K562 (cell line): ENCODE measurements around the gene KLF13. TPM values are rescaled to one million over a fixed set of nuclear protein-coding genes. Genes with fewer than 3 reads are reported as not detected.

Source experiments
- ATAC-seq: fragments of 200-7000 bp; cut with Tn5 transposase; 3 replicates; pipeline ENCODE4 v1.9.1; 2020; ENCODE audit warnings: moderate library complexity
- BruUV-seq: library from RNA; stranded (reverse); fragments of 400-500 nt; replicated peaks from 2 replicates; lab custom pipeline; 2021; lab: Mats Ljungman, UMichigan
- CTCF ChIA-PET: fragments of 300-600 bp; formaldehyde crosslinking; extraction: SDS; loops from one replicate; lab custom pipeline; 2021; ENCODE audit warnings: low intra/inter-chr PET ratio; lab: Yijun Ruan, JAX
- POLR2A ChIA-PET: fragments of 300-600, 350-650 bp; sonication (Branson Sonifier 250); formaldehyde crosslinking; extraction: SDS; loops from one replicate; lab custom pipeline; 2021; ENCODE audit warnings: antibody characterized with exemption, inconsistent platforms; lab: Yijun Ruan, JAX
- DNase-seq, 4 experiments: peaks; one replicate each; pipeline versions ENCODE4 v3.0.0 to v3.0.0-alpha.2; 2011 to 2018; ENCODE audit warnings: low spot score in 3 of 4, mixed read lengths in 3 of 4; ENCODE audit errors: extremely low read depth in 1 of 4
- FAIRE-seq: peaks from 2 replicates; lab custom pipeline; 2011; peaks lifted over from hg19 to GRCh38; lab: Jason Lieb, UNC
- H2AFZ ChIP-seq: 2 replicates; pipeline ENCODE4 v1.6.0; 2011; ENCODE audit warnings: low read depth, low read length, control low read depth, inconsistent platforms
- H3K27ac ChIP-seq: fragments of 200-600 bp; 3 replicates; pipeline ENCODE4 v1.8.0; 2011; ENCODE audit warnings: low read depth, mild to moderate bottlenecking, control low read depth, inconsistent platforms, low read length, moderate library complexity, mixed read lengths; ENCODE audit errors: extremely low read depth
- H3K27me3 ChIP-seq, 2 experiments: fragments of 300-600 bp in 1 of 2; 2 replicates in 1 of 2; 3 replicates in 1 of 2; pipeline versions ENCODE4 v1.6.0 to v1.8.0; 2011; ENCODE audit warnings: inconsistent platforms in 2 of 2, low read length in 2 of 2, mild to moderate bottlenecking in 1 of 2, mixed read lengths in 1 of 2, moderate library complexity in 1 of 2; ENCODE audit not compliant: control insufficient read depth in 2 of 2, insufficient read depth in 2 of 2
- H3K36me3 ChIP-seq: fragments of 300-600 bp; 3 replicates; pipeline ENCODE4 v1.8.0; 2011; ENCODE audit warnings: mild to moderate bottlenecking, low read length, inconsistent platforms; ENCODE audit not compliant: control insufficient read depth, insufficient read depth
- H3K4me1 ChIP-seq, 2 experiments: fragments of 200-600 bp in 1 of 2; replicated peaks in 1 of 2; 2 replicates in 1 of 2; 3 replicates in 1 of 2; pipeline versions ENCODE4 v1.5.1 to v1.8.0; 2011; ENCODE audit warnings: inconsistent platforms in 2 of 2, low read length in 2 of 2, mild to moderate bottlenecking in 1 of 2, mixed read lengths in 1 of 2, moderate library complexity in 1 of 2; ENCODE audit not compliant: control insufficient read depth in 2 of 2, insufficient read depth in 2 of 2
- H3K4me2 ChIP-seq: 2 replicates; pipeline ENCODE4 v1.6.1; 2011; ENCODE audit warnings: low read length, control low read depth, inconsistent platforms, mixed read lengths; ENCODE audit not compliant: insufficient read depth
- H3K4me3 ChIP-seq: fragments of 200-600 bp; sonication (generic), shearing (Covaris generic); 2 replicates; pipeline ENCODE4 v1.5.1; 2016; ENCODE audit warnings: control low read depth, inconsistent platforms
- H3K79me2 ChIP-seq: fragments of 200-600 bp; 3 replicates; pipeline ENCODE4 v1.8.0; 2011; ENCODE audit warnings: low read length, inconsistent platforms; ENCODE audit not compliant: control insufficient read depth, insufficient read depth
- H3K9ac ChIP-seq, 2 experiments: 2 replicates each; pipeline versions ENCODE4 v1.6.0 to v1.6.1; 2011; ENCODE audit warnings: low read depth in 2 of 2, low read length in 2 of 2, control low read depth in 1 of 2, inconsistent platforms in 1 of 2, mild to moderate bottlenecking in 1 of 2, mixed read lengths in 1 of 2; ENCODE audit not compliant: insufficient read depth in 1 of 2
- H3K9me1 ChIP-seq: one replicate; pipeline ENCODE4 v1.6.0; 2011; ENCODE audit warnings: inconsistent platforms, mild to moderate bottlenecking, low read length, moderate library complexity; ENCODE audit not compliant: control insufficient read depth, insufficient read depth
- H3K9me3 ChIP-seq: replicated peaks from 2 replicates; pipeline ENCODE4 v1.5.1; 2011; ENCODE audit warnings: low read depth, low read length, inconsistent platforms; ENCODE audit not compliant: control insufficient read depth, insufficient read depth
- H4K20me1 ChIP-seq: replicated peaks from 2 replicates; pipeline ENCODE4 v1.6.1; 2011; ENCODE audit warnings: low read length, inconsistent platforms, mixed read lengths; ENCODE audit not compliant: control insufficient read depth, insufficient read depth
- CGGBP1 ChIP-seq: fragments of 250-450 bp; sonication (Bioruptor Pico); IDR thresholded peaks from 2 replicates; pipeline ENCODE4 v1.9.0; 2021; ENCODE audit warnings: mild to moderate bottlenecking
- ETV1 ChIP-seq: fragments of 450-650 bp; conservative IDR thresholded peaks from 2 replicates; pipeline ENCODE4 v1.6.1; 2016; ENCODE audit warnings: missing genetic modification characterization, control low read depth, low read depth, missing compliant biosample characterization
- HLTF ChIP-seq: fragments of 450-650 bp; IDR thresholded peaks from 2 replicates; pipeline ENCODE4 v1.6.1; 2016
- NR2C1 ChIP-seq, 2 experiments: fragments of 450-650 bp; IDR thresholded peaks; 2 replicates each; pipeline ENCODE4 v1.6.1; 2017; ENCODE audit warnings: mild to moderate bottlenecking in 2 of 2, antibody characterized with exemption in 1 of 2, inconsistent platforms in 1 of 2, missing compliant biosample characterization in 1 of 2, missing genetic modification characterization in 1 of 2
- SIX5 ChIP-seq, 2 experiments: IDR thresholded peaks; 2 replicates each; pipeline ENCODE4 v1.6.1; 2011; ENCODE audit warnings: low read length in 2 of 2, borderline replicate concordance in 1 of 2, low read depth in 1 of 2, mild to moderate bottlenecking in 1 of 2, moderate library complexity in 1 of 2; ENCODE audit not compliant: insufficient read depth in 1 of 2
- SMARCE1 ChIP-seq: fragments of 450-650 bp; IDR thresholded peaks from 2 replicates; pipeline ENCODE4 v1.7.1; 2016; ENCODE audit warnings: mild to moderate bottlenecking
- TAF1 ChIP-seq: IDR thresholded peaks from 2 replicates; pipeline ENCODE4 v1.6.1; 2011; ENCODE audit warnings: mild to moderate bottlenecking, low read length, moderate library complexity; ENCODE audit not compliant: insufficient read depth, control insufficient read depth, severe bottlenecking; ENCODE audit errors: extremely low read depth
- ZBTB17 ChIP-seq: fragments of 450-650 bp; formaldehyde crosslinking; IDR thresholded peaks from 2 replicates; pipeline ENCODE4 v1.4.0; 2020; ENCODE audit warnings: mild to moderate bottlenecking
- ZNF134 ChIP-seq: fragments of 250-450 bp; sonication (Bioruptor Pico); conservative IDR thresholded peaks from 2 replicates; pipeline ENCODE4 v1.4.0; 2020
- WGBS: fragments of 100-300 bp; shearing (Covaris generic); methylation state at CpG from one replicate; pipeline ENCODE4 v1.1.6; 2016; ENCODE audit warnings: low coverage, mixed read lengths; ENCODE audit not compliant: insufficient coverage; ENCODE audit errors: missing lambda C conversion rate; 5-methylcytosine and 5-hydroxymethylcytosine counted together
- in situ Hi-C: fragments of 300-500 bp; cut with MboI; formaldehyde crosslinking; loops from 4 replicates; pipeline ENCODE4 v1.15.0; 2018; ENCODE audit warnings: inconsistent platforms, mixed read lengths
- intact Hi-C: fragments of 100-400 bp; cut with micrococcal nuclease; formaldehyde crosslinking; loops from 2 replicates; pipeline ENCODE4 v1.14.2; 2022
- polyA plus RNA-seq, 8 experiments: library from polyadenylated mRNA; depleted of rRNA in 4 of 8; stranded (reverse) in 5 of 8; unstranded in 3 of 8; fragments of >200 nt; fragmentation: Nextera tagmentation in 2 of 8; fragmentation: Illumina TruSeq in 1 of 8; extraction: Ambion mirVana in 2 of 8; extraction: Trizol in 1 of 8; gene quantifications; 2 replicates each; pipeline versions ENCODE4 v1.2.1 to v1.2.3, GENCODE V29; 2011 to 2014; ENCODE audit warnings: inconsistent platforms in 1 of 8, missing spikeins in 1 of 8
- total RNA-seq, 7 experiments: library from RNA; depleted of rRNA in 6 of 7; stranded (reverse); fragments of >200 nt in 6 of 7; fragmentation: Illumina TruSeq in 2 of 7; extraction: Trizol in 2 of 7; gene quantifications; 2 replicates each; pipeline versions ENCODE4 v1.2.1 to v1.2.3, GENCODE V29; 2011 to 2021; ENCODE audit warnings: low replicate concordance in 1 of 7
- TF ChIP-seq, protein P1 (sequence below): sonication (generic); formaldehyde crosslinking; IDR thresholded peaks from 2 replicates; pipeline ENCODE4 v1.8.0; 2022; ENCODE audit warnings: missing genetic modification reagents, mild to moderate bottlenecking, borderline replicate concordance

The KLF13 gene
- total and polyA plus RNA-seq, 9 of the 15 experiments (the other 6 are each of a cell fraction or from before 2014, with no cell fraction given) = 1.8 to 10.5 (median 4.8) TPM

DNA sequence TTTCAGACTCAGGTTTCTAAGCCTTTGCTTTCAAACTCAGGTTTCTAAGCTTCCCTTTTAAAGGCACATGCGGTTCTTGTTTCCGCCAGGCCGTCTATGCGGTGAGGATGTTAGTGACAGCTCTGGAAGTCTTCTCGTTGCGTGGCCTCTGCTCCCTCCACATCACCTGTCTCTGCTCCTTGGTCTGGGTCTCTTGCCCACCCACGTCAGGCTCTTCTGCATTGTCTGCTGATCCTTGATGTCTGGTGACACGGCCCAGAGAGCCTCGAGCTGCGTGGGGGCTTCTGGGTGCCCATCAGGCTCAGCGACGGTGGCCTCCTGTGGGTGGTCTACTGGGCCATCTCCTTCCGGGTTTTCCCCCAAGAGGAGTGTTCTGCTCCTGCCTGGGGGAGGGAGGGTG, 30.5 kb downstream of the KLF13 start:
- TF ChIP-seq HLTF (no peak), ZBTB17 (CRISPR knock-in tag) (no peak), ETV1 (tag) (no peak), NR2C1 (IDR thresholded peaks at IDR 0.05) (no peak), NR2C1 (tag; IDR thresholded peaks at IDR 0.05) (no peak), TAF1 (no peak), ZNF134 (CRISPR knock-in tag) (no peak), SIX5 (IDR thresholded peaks at IDR 0.05; ENCODE audit: borderline replicate concordance in 1 of 2, insufficient read depth in 1 of 2, low read depth in 1 of 2, low read length in 2 of 2) (no peak), CGGBP1 (CRISPR knock-in tag) (no peak), SMARCE1 (no peak)
- TF ChIP-seq, protein P1, sequence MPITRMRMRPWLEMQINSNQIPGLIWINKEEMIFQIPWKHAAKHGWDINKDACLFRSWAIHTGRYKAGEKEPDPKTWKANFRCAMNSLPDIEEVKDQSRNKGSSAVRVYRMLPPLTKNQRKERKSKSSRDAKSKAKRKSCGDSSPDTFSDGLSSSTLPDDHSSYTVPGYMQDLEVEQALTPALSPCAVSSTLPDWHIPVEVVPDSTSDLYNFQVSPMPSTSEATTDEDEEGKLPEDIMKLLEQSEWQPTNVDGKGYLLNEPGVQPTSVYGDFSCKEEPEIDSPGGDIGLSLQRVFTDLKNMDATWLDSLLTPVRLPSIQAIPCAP (CRISPR knock-in tag) = no peak
- POLR2A ChIA-PET = interaction anchor here (0.9 to 1.0 kb wide), 2 partner anchors 9 to 56 kb away, joined by 3 read pairs; no protein-coding TSS in a partner anchor
- CTCF ChIA-PET = no interaction called here
- no TSS peak for BruUV-seq
- Histone ChIP-seq H3K9ac (peak overlapping the region in 1 of 2 experiments; percentile 73; a peak in 2 of 4 replicates), H3K4me1 (peaks cover 32 to 48% of the 10 kb centered on the region in 2 experiments), H3K4me3 (no peak overlapping the region), H3K79me2 (0 out of 3 replicates have a peak, but pooled peaks cover 2% of the 10 kb centered on the region), H3K36me3 (no peaks in the 10 kb centered on the region), H3K4me2 (no peak overlapping the region), H3K9me3 (no peaks in the 10 kb centered on the region), H3K9me1 (peaks cover 3% of the 10 kb centered on the region), H3K27me3 (no peaks in the 10 kb centered on the region), H2AFZ (no peak overlapping the region), H3K27ac (no peak overlapping the region), H4K20me1 (no peaks in the 10 kb centered on the region)
- intact Hi-C loops = no loop called here
- no peak for ATAC-seq
- no peak for DNase-seq
- in situ Hi-C loops = no loop called here
- FAIRE-seq = no peak
- WGBS = 46% methylated on average over 13 of the region's 13 CpGs
